K562 (cell line): ENCODE data around the gene AGAP1.

Source experiments
- ATF3 ChIP-seq, 2 experiments: fragments of 450-650 bp in 1 of 2; sonication (generic) in 1 of 2; formaldehyde crosslinking in 1 of 2; IDR thresholded peaks in 1 of 2; conservative IDR thresholded peaks in 1 of 2; 2 replicates each; pipeline versions ENCODE4 v1.6.1 to v1.8.1; 2016 to 2023; ENCODE audit warnings: mild to moderate bottlenecking in 2 of 2, moderate library complexity in 2 of 2, inconsistent platforms in 1 of 2, missing genetic modification reagents in 1 of 2
- CEBPZ ChIP-seq: fragments of 150-350 bp; IDR thresholded peaks from 2 replicates; pipeline ENCODE4 v1.6.1; 2014; ENCODE audit warnings: low read depth, mild to moderate bottlenecking, low read length, borderline replicate concordance
- CTCF ChIP-seq, 3 experiments: IDR thresholded peaks in 2 of 3; conservative IDR thresholded peaks in 1 of 3; 2 replicates each; pipeline ENCODE4 v1.5.1; 2011 to 2012; ENCODE audit warnings: low read length in 3 of 3, mild to moderate bottlenecking in 3 of 3, control low read depth in 2 of 3, improper control_type of control experiment in 1 of 3, inconsistent platforms in 1 of 3, low read depth in 1 of 3, mixed read lengths in 1 of 3, moderate library complexity in 1 of 3; ENCODE audit not compliant: insufficient read depth in 2 of 3
- FOXP4 ChIP-seq: sonication (generic); formaldehyde crosslinking; IDR thresholded peaks from 2 replicates; pipeline ENCODE4 v1.8.0; 2022; ENCODE audit warnings: mild to moderate bottlenecking, missing genetic modification reagents, borderline replicate concordance
- HDAC1 ChIP-seq, 2 experiments: fragments of 450-650 bp; IDR thresholded peaks; 2 replicates each; pipeline ENCODE4 v1.6.1; 2016 to 2017; ENCODE audit warnings: inconsistent platforms in 1 of 2, mild to moderate bottlenecking in 1 of 2, moderate library complexity in 1 of 2
- JUND ChIP-seq, 2 experiments: IDR thresholded peaks; 2 replicates in 1 of 2; 3 replicates in 1 of 2; pipeline ENCODE4 v1.6.1; 2011; ENCODE audit warnings: borderline replicate concordance in 2 of 2, low read depth in 2 of 2, low read length in 2 of 2, improper control_type of control experiment in 1 of 2, missing biosample characterization in 1 of 2, missing genetic modification characterization in 1 of 2, missing genetic modification reagents in 1 of 2
- MAX ChIP-seq: sonication (generic); formaldehyde crosslinking; IDR thresholded peaks from 2 replicates; pipeline ENCODE4 v1.9.0; 2022; ENCODE audit warnings: mild to moderate bottlenecking, missing genetic modification reagents
- NR3C1 ChIP-seq: sonication (generic); formaldehyde crosslinking; IDR thresholded peaks from 2 replicates; pipeline ENCODE4 v1.8.1; 2022; ENCODE audit warnings: missing genetic modification reagents
- POLR2A ChIP-seq: fragments of 450-650 bp; conservative IDR thresholded peaks from 2 replicates; pipeline ENCODE4 v1.6.1; 2016
- PTBP1 ChIP-seq: fragments of 200-400 bp; formaldehyde crosslinking; IDR thresholded peaks from 2 replicates; pipeline ENCODE4 v1.6.1; 2017; ENCODE audit warnings: low read depth, low read length
- TAF1 ChIP-seq: IDR thresholded peaks from 2 replicates; pipeline ENCODE4 v1.6.1; 2011; ENCODE audit warnings: mild to moderate bottlenecking, low read length, moderate library complexity; ENCODE audit not compliant: insufficient read depth, control insufficient read depth, severe bottlenecking; ENCODE audit errors: extremely low read depth
- TCF7L2 ChIP-seq: fragments of 150-350 bp; IDR thresholded peaks from 2 replicates; pipeline ENCODE4 v1.6.1; 2016; ENCODE audit warnings: low read depth, mild to moderate bottlenecking, low read length, moderate library complexity
- TGIF2 ChIP-seq: sonication (generic); formaldehyde crosslinking; IDR thresholded peaks from 2 replicates; pipeline ENCODE4 v1.8.1; 2022; ENCODE audit warnings: mild to moderate bottlenecking, missing genetic modification reagents, moderate library complexity
- ZNF253 ChIP-seq: fragments of 250-450 bp; sonication (Bioruptor Pico); conservative IDR thresholded peaks from 2 replicates; pipeline ENCODE4 v1.6.1; 2021; ENCODE audit warnings: mild to moderate bottlenecking

GRCh38 chr2:235988271-235989015, 494.6 kb downstream of the AGAP1 start:
- TF ChIP-seq MAX (CRISPR knock-in tag) (no peak), FOXP4 (CRISPR knock-in tag) (no peak), CEBPZ (no peak), NR3C1 (no peak), POLR2A (no peak), TGIF2 (no peak), CTCF (IDR thresholded peaks at IDR 0.05 in 2 of 3, conservative IDR thresholded peaks at IDR 0.05 in 1 of 3; ENCODE audit: insufficient read depth in 2 of 3, low read depth in 1 of 3, low read length in 3 of 3) (no peak), JUND (IDR thresholded peaks at IDR 0.05; ENCODE audit: borderline replicate concordance, low read depth, low read length) (no peak), JUND (tag; IDR thresholded peaks at IDR 0.05; ENCODE audit: borderline replicate concordance, low read depth, low read length) (no peak), HDAC1 (IDR thresholded peaks at IDR 0.05) (no peak), ATF3 (IDR thresholded peaks at IDR 0.05) (no peak), ATF3 (CRISPR knock-in tag; conservative IDR thresholded peaks at IDR 0.05) (no peak), TCF7L2 (no peak), TAF1 (no peak), ZNF253 (CRISPR knock-in tag) (no peak), PTBP1 (no peak)
